ENCODE results near the gene HEATR5A. TPM values are rescaled to one million over a fixed set of nuclear protein-coding genes. Genes with fewer than 3 reads are reported as not detected.

The HEATR5A gene
- total RNA-seq, 2 experiments from 2014 or later, result 12.8 to 13.0 TPM

Other genes with a start within 250 kb of the HEATR5A start
- gene HECTD1, start 212.8 kb downstream of the HEATR5A start, total RNA-seq, result 10 to 100 TPM; 84.9 to 88.1 TPM
- gene DTD2, start 37.0 kb upstream of the HEATR5A start, total RNA-seq, result 10 to 100 TPM; 19.1 to 20.2 TPM
- not detected for gene GPR33, start 67.5 kb upstream of the HEATR5A start, total RNA-seq
- 1 to 10 TPM; 6.9 to 9.1 TPM for gene NUBPL, start 140.9 kb upstream of the HEATR5A start, total RNA-seq